Activated CD8-positive, alpha-beta T cell treated with anti-CD3 and anti-CD28 coated beads for 36 hours (primary cell): ENCODE data around the gene POLRMT. TPM values are rescaled to one million over a fixed set of nuclear protein-coding genes. Genes with fewer than 3 reads are reported as not detected.

ENCODE experiments used
- ATAC-seq: fragments of 200-7000 bp; cut with Tn5 transposase; one replicate; pipeline ENCODE4 v1.10.0; 2021; ENCODE audit warnings: mild to moderate bottlenecking, moderate library complexity
- CTCF ChIA-PET: fragments of 350-600 bp; sonication (Branson Sonifier 250); formaldehyde crosslinking; loops from one replicate; lab custom pipeline; 2021; ENCODE audit warnings: antibody characterized with exemption; lab: Charles Lee
- POLR2A ChIA-PET: fragments of 350-600 bp; sonication (Branson Sonifier 250); formaldehyde crosslinking; loops from one replicate; lab custom pipeline; 2021; ENCODE audit warnings: antibody characterized with exemption; lab: Charles Lee
- DNase-seq: peaks from one replicate; pipeline ENCODE4 v3.0.0-alpha.2; 2020
- H3K27ac Mint-ChIP-seq: one replicate; pipeline ENCODE4 v1.8.0; 2021; ENCODE audit warnings: mild to moderate bottlenecking, mixed read lengths
- H3K27me3 Mint-ChIP-seq: one replicate; pipeline ENCODE4 v1.8.0; 2021; ENCODE audit warnings: mixed read lengths
- H3K36me3 Mint-ChIP-seq: one replicate; pipeline ENCODE4 v1.8.0; 2021; ENCODE audit warnings: low read depth, mixed read lengths
- H3K4me1 Mint-ChIP-seq: one replicate; pipeline ENCODE4 v1.8.0; 2021; ENCODE audit warnings: low read depth, mixed read lengths
- H3K4me3 Mint-ChIP-seq: one replicate; pipeline ENCODE4 v1.8.0; 2021; ENCODE audit warnings: mild to moderate bottlenecking, moderate library complexity, mixed read lengths
- H3K9me3 Mint-ChIP-seq: one replicate; pipeline ENCODE4 v1.8.0; 2021; ENCODE audit warnings: mixed read lengths
- CTCF ChIP-seq: fragments of 200-600 bp; IDR thresholded peaks from one replicate; pipeline ENCODE4 v1.8.0; 2022; ENCODE audit warnings: antibody characterized with exemption, mild to moderate bottlenecking
- intact Hi-C: fragments of 100-400 bp; cut with micrococcal nuclease; formaldehyde crosslinking; loops from one replicate; pipeline ENCODE4 v1.10.0; 2022
- total RNA-seq, 2 experiments: library from RNA; stranded (reverse); gene quantifications; one replicate each; pipeline ENCODE4 v1.2.3, GENCODE V29; 2021

The POLRMT gene
- total RNA-seq, 2 experiments from 2014 or later = 66.6 to 67.9 TPM

- ChIA-PET CTCF (no interaction called here), POLR2A (no interaction called here)
- no peak for ATAC-seq
- Mint-ChIP-seq H3K27me3 (no peaks in the 10 kb centered on the region), H3K27ac (no peak overlapping the region), H3K9me3 (no peaks in the 10 kb centered on the region), H3K4me1 (peaks cover 22% of the 10 kb centered on the region), H3K4me3 (no peak overlapping the region), H3K36me3 (peaks cover 24% of the 10 kb centered on the region)
- intact Hi-C loops = no loop called here
- no peak for DNase-seq
- TF ChIP-seq CTCF = no peak
Observed at GRCh38 chr19:652467-653389, 19.4 kb upstream of the POLRMT start.

GRCh38 chr19:651991-652390 is 18.7 kb upstream of the POLRMT start:
- DNase-seq (no peak), ATAC-seq (no peak)
- Mint-ChIP-seq H3K4me3 (no peak overlapping the region), H3K27me3 (no peaks in the 10 kb centered on the region), H3K4me1 (peaks cover 17% of the 10 kb centered on the region), H3K36me3 (peaks cover 20% of the 10 kb centered on the region), H3K27ac (no peak overlapping the region), H3K9me3 (no peaks in the 10 kb centered on the region)
- intact Hi-C loops = no loop called here
- POLR2A ChIA-PET = no interaction called here
- TF ChIP-seq CTCF = no peak
- CTCF ChIA-PET = no interaction called here

GRCh38 chr19:651114-651818 is 17.9 kb upstream of the POLRMT start:
- Mint-ChIP-seq H3K9me3 (no peaks in the 10 kb centered on the region), H3K4me3 (no peak overlapping the region), H3K36me3 (peaks cover 18% of the 10 kb centered on the region), H3K27ac (no peak overlapping the region), H3K27me3 (no peaks in the 10 kb centered on the region), H3K4me1 (peaks cover 15% of the 10 kb centered on the region)
- no peak for DNase-seq
- ATAC-seq = no peak
- POLR2A ChIA-PET = no interaction called here
- intact Hi-C loops = no loop called here
- CTCF ChIA-PET = no interaction called here
- no peak for TF ChIP-seq CTCF

GRCh38 chr19:650121-650520 is 16.8 kb upstream of the POLRMT start:
- ChIA-PET POLR2A (interaction anchor here (0.6 to 1.3 kb wide), 5 partner anchors 8 to 38 kb away, joined by 3 to 6 read pairs (median 3); no protein-coding TSS in a partner anchor), CTCF (interaction anchor here (0.6 kb wide), 1 partner anchor 121 kb away, joined by 3 read pairs; no protein-coding TSS in a partner anchor)
- Mint-ChIP-seq H3K4me1 (peaks cover 5% of the 10 kb centered on the region), H3K27ac (no peak overlapping the region), H3K4me3 (no peak overlapping the region), H3K36me3 (peaks cover 8% of the 10 kb centered on the region), H3K27me3 (no peaks in the 10 kb centered on the region), H3K9me3 (no peaks in the 10 kb centered on the region)
- intact Hi-C loops = no loop called here
- no peak for DNase-seq
- no peak for TF ChIP-seq CTCF
- ATAC-seq = no peak
